OCI-LY1 (cell line): ENCODE data around the gene APEX1.

Source experiments
- H2AFZ ChIP-seq: fragments of 200-600 bp; sonication (generic), shearing (Covaris generic); 2 replicates; pipeline ENCODE4 v1.6.0; 2014; ENCODE audit warnings: antibody characterized with exemption, mild to moderate bottlenecking, low read length
- H3F3A ChIP-seq: fragments of 200-600 bp; sonication (generic), shearing (Covaris generic); 2 replicates; pipeline ENCODE4 v1.6.0; 2014; ENCODE audit warnings: mild to moderate bottlenecking, antibody characterized with exemption, low read length, moderate library complexity; ENCODE audit not compliant: insufficient read depth
- H3K27ac ChIP-seq: fragments of 200-600 bp; sonication (generic); 2 replicates; pipeline ENCODE4 v1.5.1; 2014; ENCODE audit warnings: low read length, mixed run types, mild to moderate bottlenecking, low read depth; ENCODE audit not compliant: poor library complexity, severe bottlenecking
- H3K27me3 ChIP-seq: fragments of 200-600 bp; sonication (generic); 2 replicates; pipeline ENCODE4 v1.6.0; 2014; ENCODE audit warnings: antibody characterized with exemption, mild to moderate bottlenecking, low read length, moderate library complexity; ENCODE audit not compliant: insufficient read depth
- H3K36me3 ChIP-seq: fragments of 200-600 bp; sonication (generic); 2 replicates; pipeline ENCODE4 v1.6.1; 2014; ENCODE audit warnings: mild to moderate bottlenecking, antibody characterized with exemption, low read length, moderate library complexity, mixed read lengths; ENCODE audit not compliant: insufficient read depth
- H3K4me1 ChIP-seq: fragments of 200-600 bp; sonication (generic); 2 replicates; pipeline ENCODE4 v1.5.1; 2014; ENCODE audit warnings: mild to moderate bottlenecking, low read length, moderate library complexity; ENCODE audit not compliant: insufficient read depth, severe bottlenecking
- H3K4me2 ChIP-seq: fragments of 200-600 bp; sonication (generic), shearing (Covaris generic); 2 replicates; pipeline ENCODE4 v1.6.1; 2014; ENCODE audit warnings: low read length
- H3K4me3 ChIP-seq: fragments of 200-600 bp; sonication (generic); 2 replicates; pipeline ENCODE4 v1.5.1; 2014; ENCODE audit warnings: low read length, low read depth, mild to moderate bottlenecking, mixed read lengths; ENCODE audit not compliant: poor library complexity, severe bottlenecking
- H3K79me2 ChIP-seq: fragments of 200-600 bp; shearing (Covaris generic); 2 replicates; pipeline ENCODE4 v1.6.1; 2016; ENCODE audit warnings: mixed run types, low read length, mixed read lengths; ENCODE audit not compliant: insufficient read depth
- H3K9ac ChIP-seq: fragments of 200-600 bp; sonication (generic), shearing (Covaris generic); 2 replicates; pipeline ENCODE4 v1.6.1; 2014; ENCODE audit warnings: mild to moderate bottlenecking, low read length, mixed read lengths
- H3K9me2 ChIP-seq: fragments of 200-600 bp; sonication (generic), shearing (Covaris generic); 2 replicates; pipeline ENCODE4 v1.6.1; 2014; ENCODE audit warnings: low read depth, mild to moderate bottlenecking, low read length, mixed read lengths
- H3K9me3 ChIP-seq: fragments of 200-600 bp; shearing (Covaris generic); 2 replicates; pipeline ENCODE4 v1.6.1; 2014; ENCODE audit warnings: low read length, mixed read lengths
- H4K20me1 ChIP-seq: fragments of 200-600 bp; sonication (generic), shearing (Covaris generic); 2 replicates; pipeline ENCODE4 v1.6.0; 2016; ENCODE audit warnings: mild to moderate bottlenecking, low read length; ENCODE audit not compliant: insufficient read depth
- EZH2 ChIP-seq: fragments of 200-600 bp; sonication (generic), shearing (Covaris generic); IDR thresholded peaks from 2 replicates; pipeline ENCODE4 v1.8.0; 2017; ENCODE audit warnings: borderline replicate concordance, mixed run types, mild to moderate bottlenecking, antibody characterized with exemption, low read length, moderate library complexity, mixed read lengths
- TF ChIP-seq, protein P1 (sequence below): fragments of 200-600 bp; sonication (generic), shearing (Covaris generic); IDR thresholded peaks from 2 replicates; pipeline ENCODE4 v1.5.1; 2017; ENCODE audit warnings: mild to moderate bottlenecking, antibody characterized with exemption, low read length, moderate library complexity, mixed read lengths

APEX1 gene

DNA sequence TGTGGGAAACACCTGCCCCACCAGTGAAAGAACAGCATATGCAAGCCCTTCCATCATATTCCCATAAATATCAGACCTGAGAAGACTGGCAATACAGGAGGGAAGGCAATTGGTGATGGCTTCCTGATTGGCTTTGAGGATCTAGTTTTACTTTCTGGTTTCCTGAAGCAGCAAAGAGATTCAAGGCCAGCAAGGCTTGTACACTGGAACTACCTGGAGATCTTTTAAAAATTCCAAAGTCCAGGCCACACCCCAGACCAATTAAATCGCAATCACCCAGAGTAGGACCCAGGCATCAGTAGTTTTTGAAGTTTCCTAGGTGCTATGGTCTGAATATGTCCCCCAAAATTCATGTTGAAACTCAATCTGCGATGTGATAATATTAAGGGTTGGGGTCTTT lies 38.8 kb upstream of the APEX1 start:
- no peaks in the 10 kb centered on the region for H4K20me1 ChIP-seq
- H3F3A ChIP-seq: no peaks in the 10 kb centered on the region
- H3K79me2 ChIP-seq: no peaks in the 10 kb centered on the region
- H3K9me2 ChIP-seq: no peaks in the 10 kb centered on the region
- H3K36me3 ChIP-seq: no peaks in the 10 kb centered on the region
- H3K9ac ChIP-seq: no peak overlapping the region
- no peak overlapping the region for H3K27ac ChIP-seq
- no peak overlapping the region for H2AFZ ChIP-seq
- H3K4me2 ChIP-seq: no peak overlapping the region
- no peaks in the 10 kb centered on the region for H3K27me3 ChIP-seq
- H3K9me3 ChIP-seq: no peaks in the 10 kb centered on the region
- TF ChIP-seq, protein P1, sequence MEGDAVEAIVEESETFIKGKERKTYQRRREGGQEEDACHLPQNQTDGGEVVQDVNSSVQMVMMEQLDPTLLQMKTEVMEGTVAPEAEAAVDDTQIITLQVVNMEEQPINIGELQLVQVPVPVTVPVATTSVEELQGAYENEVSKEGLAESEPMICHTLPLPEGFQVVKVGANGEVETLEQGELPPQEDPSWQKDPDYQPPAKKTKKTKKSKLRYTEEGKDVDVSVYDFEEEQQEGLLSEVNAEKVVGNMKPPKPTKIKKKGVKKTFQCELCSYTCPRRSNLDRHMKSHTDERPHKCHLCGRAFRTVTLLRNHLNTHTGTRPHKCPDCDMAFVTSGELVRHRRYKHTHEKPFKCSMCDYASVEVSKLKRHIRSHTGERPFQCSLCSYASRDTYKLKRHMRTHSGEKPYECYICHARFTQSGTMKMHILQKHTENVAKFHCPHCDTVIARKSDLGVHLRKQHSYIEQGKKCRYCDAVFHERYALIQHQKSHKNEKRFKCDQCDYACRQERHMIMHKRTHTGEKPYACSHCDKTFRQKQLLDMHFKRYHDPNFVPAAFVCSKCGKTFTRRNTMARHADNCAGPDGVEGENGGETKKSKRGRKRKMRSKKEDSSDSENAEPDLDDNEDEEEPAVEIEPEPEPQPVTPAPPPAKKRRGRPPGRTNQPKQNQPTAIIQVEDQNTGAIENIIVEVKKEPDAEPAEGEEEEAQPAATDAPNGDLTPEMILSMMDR: no peak
- TF ChIP-seq EZH2: no peak
- H3K4me3 ChIP-seq: no peak overlapping the region
- peaks cover 20% of the 10 kb centered on the region for H3K4me1 ChIP-seq

DNA sequence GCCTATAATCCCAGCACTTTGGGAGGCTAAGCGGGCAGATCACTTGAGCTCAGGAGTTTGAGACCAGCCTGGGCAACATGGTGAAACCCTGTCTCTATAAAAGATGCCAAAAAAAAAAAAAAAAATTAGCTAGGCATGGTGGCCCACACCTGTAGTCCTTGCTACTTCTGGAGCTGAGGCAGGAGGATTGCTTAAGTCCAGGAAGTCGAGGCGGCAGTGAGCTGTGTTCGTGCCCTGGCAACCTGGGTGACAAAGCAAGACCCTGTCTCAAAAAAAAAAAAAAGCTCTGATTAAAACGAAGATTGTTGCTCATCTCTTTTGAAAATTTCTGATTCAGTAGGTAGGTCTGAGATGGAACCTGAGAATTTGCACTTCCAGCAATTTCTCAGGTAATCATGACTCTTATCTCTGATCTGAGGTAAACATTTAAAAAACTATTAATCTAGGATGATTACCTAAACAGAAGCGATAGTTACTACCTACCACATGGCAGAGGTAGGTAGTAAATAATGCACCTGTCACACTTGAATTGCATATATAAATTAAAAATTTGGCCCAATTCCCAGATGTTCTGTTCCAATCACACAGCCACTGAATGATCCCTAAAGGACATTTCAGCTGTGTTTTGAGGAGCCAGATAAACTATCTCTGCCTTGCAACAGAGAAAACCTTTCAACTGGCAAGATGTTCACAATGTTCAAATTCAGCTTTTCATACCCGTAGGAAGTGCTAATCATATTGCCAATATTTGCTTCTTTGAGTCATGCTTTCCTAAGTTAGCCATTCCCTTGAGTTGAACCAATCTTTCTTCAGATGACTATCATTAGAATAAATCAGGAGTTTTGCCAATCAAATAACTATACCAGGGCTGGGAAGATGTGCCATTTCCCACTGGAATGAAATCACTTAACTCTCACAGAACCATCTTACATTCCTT lies 37.5 kb upstream of the APEX1 start:
- Histone ChIP-seq H3K27ac (no peak overlapping the region), H2AFZ (no peak overlapping the region), H3K36me3 (no peaks in the 10 kb centered on the region), H3K4me3 (no peak overlapping the region), H3K4me2 (no peak overlapping the region), H3K4me1 (peaks cover 14% of the 10 kb centered on the region), H3K27me3 (no peaks in the 10 kb centered on the region), H3K79me2 (no peaks in the 10 kb centered on the region), H3K9me2 (no peaks in the 10 kb centered on the region), H3K9me3 (no peaks in the 10 kb centered on the region), H3F3A (no peaks in the 10 kb centered on the region), H3K9ac (no peak overlapping the region), H4K20me1 (no peaks in the 10 kb centered on the region)
- TF ChIP-seq, protein P1: no peak
- no peak for TF ChIP-seq EZH2

GRCh38 chr14:20418501-20418909 lies 36.5 kb upstream of the APEX1 start:
- Histone ChIP-seq H3K4me2 (no peak overlapping the region), H3K27me3 (no peaks in the 10 kb centered on the region), H3K9me2 (no peaks in the 10 kb centered on the region), H3K4me1 (peaks cover 13% of the 10 kb centered on the region), H3K9ac (no peak overlapping the region), H3K36me3 (no peaks in the 10 kb centered on the region), H3K9me3 (no peaks in the 10 kb centered on the region), H3F3A (no peaks in the 10 kb centered on the region), H3K27ac (no peak overlapping the region), H3K4me3 (no peak overlapping the region), H3K79me2 (no peaks in the 10 kb centered on the region), H4K20me1 (no peaks in the 10 kb centered on the region), H2AFZ (no peak overlapping the region)
- TF ChIP-seq, protein P1: no peak
- no peak for TF ChIP-seq EZH2
